HG03432 (cell line): ENCODE measurements around the gene OSTN.
"Not testable (repeated sequence)": the region's sequence is repeated elsewhere in the genome, so short reads cannot be mapped to it uniquely, and the experiment has no call there.

Experiments
- ATAC-seq: cut with Tn5 transposase; IDR thresholded peaks from one replicate; pipeline ENCODE4 v1.9.1; 2021; ENCODE audit warnings: mild to moderate bottlenecking, moderate library complexity; ENCODE audit not compliant: unreplicated experiment

The OSTN gene

GRCh38 chr3:191262650-191263049, 63.6 kb downstream of the OSTN start:
- ATAC-seq = peak; percentile 47

GRCh38 chr3:191263365-191263764, 64.3 kb downstream of the OSTN start:
- peak; percentile 87 for ATAC-seq

DNA sequence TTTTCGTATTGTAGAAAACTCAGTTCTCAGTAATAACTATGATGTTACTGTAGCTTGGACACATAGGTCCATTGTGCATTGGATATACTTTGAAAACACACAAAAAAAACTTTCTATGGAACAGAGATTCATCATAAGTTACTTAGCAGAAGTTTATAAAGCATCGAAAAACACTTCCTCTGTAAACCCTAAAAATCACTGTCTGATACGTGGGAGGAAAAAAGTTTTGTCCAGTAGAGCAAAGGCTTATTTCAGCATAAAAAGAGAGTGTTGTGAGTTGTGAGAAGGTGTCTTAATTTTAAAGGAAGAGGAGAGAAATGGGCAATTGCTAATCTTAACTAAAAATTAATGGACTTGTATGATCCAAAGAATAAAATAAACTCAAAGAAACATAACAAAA, 64.8 kb downstream of the OSTN start:
- peak; percentile 32 for ATAC-seq

- ATAC-seq = no peak
Measured at GRCh38 chr3:191268737-191269136, 69.7 kb downstream of the OSTN start.

DNA sequence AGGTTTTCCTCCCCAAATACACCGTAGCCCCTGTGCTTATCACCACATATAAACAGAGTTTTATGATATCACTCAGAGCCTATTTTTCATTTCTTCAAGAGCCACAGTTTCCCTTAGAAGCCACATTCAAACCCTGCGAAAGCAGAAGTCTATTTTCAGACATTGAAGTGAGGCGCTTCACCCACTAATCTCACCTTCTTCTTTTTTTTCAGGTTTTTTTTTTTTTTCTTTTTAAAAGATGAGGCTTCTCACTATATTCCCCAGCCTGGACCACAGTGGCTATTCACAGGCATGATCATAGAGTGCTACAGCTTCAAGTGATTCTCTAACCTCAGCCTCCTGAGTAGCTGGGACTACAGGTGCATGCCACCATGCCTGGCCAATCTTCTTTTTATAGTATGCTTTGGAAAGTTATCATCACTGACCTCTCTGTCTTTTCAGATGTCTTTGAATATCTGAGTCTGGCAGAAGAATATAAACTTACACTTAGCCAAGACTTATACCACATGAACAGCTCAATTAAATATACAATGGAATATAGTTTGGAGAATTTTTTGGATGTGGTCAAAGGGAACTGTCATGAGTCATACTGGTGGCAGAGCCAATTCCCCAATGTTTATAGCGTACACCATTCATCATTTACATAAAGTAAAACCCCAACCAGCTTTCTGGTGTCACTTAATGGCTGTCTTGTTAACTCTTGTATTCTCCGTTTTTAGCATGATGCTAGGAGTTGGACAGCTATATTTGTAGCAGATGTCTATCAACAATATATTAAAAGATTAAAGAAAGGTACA, 70.4 kb downstream of the OSTN start:
- ATAC-seq = peak; percentile 77

GRCh38 chr3:191275244-191275643, 76.2 kb downstream of the OSTN start:
- ATAC-seq = not testable (repeated sequence)

DNA sequence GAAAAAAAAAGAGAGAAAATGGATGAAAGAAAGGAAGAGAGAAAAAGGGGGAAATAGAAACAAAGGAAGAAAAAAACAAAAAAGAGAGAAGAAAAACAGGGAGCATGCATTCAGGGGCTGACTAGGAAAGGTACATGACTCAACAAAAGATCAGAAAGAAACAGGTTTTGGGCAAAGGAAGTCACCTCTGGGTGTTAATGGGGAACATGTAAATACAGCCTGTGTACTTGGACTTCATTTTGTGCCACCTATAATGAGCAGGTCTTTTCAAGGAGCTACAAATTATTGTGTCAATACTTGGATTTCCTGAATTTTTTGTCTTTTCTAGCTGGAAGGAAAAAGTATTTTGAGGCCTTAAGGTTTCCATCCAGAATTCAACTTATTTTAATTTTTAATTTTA, 76.7 kb downstream of the OSTN start:
- ATAC-seq = no peak

DNA sequence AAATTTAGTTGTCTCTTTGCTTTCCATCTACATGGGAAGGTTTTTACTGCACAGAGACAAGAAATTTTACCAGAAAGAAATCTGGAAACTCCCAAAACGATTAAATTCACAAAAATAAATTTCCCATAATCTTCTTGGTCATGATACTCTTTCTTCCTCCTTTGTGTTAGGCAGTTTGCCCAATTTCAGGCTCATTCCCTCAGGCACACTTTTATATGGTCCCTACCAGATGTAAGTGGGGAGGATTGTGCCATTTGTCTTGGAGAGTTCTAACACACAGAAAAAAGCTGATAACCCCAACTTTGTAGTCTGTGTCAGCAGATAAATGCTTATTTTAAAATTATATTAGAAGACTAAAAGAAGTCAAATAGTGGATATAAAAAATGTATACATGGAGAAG, 81.1 kb downstream of the OSTN start:
- no peak for ATAC-seq

DNA sequence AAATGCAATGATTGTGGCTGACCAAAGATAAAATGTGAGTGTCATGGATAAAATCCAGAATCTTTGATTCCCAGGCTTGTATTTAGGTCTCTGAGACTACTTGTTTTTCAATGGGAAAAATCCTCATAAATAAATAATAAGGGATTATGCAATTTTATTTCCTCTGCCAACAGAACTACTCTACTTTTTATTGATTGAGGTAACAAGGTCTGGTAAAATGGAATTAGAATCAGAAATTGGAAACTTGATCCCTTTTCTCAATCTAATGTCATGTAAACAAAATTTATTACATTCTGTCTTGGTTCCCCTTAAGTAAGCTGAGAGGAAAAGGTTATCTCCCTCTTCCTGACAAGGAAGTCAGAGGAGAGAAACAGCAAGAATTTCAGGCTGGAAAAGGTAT, 81.8 kb downstream of the OSTN start:
- ATAC-seq = no peak

DNA sequence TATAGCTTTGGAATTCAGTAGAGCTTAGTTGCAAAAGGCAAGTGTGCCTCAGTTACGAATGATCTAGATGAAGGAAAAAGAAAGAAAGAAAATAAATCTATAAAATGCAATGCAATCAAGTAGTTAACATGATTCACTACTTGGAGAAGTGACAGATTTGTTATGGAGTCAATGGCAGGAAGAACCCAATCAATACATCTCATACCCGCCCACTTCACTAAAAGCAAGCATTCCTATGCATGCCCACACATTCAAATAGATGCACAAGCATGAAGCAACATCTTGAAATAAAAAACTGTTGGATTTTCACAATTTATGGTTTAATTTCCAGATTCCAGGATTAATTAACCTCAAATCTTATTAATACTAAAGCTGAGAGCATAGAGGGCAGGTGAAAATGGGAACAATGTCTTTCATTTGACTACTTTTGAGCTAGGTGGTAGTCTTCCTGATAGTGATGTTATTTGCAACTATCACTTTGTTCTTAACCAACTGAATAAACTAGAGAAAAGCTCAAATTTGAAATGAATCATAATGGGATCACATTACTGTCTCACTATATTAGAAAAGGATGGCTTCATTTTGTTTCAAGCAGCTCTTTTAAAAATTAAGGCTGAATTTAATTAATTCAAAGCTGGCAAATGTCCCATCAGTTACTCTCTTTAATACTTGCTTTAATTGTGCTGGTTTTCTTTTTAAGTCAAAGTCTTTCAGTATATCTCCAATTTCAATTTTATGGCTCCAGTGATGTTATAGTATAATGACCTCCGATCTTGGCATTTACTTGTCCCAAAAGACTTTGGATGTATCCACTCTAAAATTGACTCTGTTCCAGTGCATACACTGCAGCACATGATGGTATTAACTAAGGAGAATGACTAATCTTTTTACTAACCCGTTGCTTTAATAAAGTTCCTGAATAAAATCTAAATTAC, 83.5 kb downstream of the OSTN start:
- no peak for ATAC-seq

DNA sequence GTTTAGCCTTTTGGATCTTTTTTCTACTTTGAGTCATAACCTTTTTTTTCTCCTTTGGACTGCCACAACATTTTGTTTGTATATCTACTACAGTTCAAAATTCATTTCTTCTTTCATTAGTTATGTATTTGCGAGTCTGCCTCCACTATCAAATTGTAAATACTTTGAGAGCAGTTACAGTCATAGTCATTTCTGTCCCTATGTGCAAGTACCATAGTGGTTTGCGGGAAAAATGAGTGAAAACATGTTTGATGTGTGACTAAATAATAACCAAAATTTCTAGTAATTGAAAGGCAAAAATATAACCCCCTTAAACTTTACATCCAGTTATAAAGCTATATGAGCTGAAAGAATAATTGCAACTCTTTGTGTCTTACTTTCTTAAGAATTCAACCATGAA, 84.4 kb downstream of the OSTN start:
- no peak for ATAC-seq

DNA sequence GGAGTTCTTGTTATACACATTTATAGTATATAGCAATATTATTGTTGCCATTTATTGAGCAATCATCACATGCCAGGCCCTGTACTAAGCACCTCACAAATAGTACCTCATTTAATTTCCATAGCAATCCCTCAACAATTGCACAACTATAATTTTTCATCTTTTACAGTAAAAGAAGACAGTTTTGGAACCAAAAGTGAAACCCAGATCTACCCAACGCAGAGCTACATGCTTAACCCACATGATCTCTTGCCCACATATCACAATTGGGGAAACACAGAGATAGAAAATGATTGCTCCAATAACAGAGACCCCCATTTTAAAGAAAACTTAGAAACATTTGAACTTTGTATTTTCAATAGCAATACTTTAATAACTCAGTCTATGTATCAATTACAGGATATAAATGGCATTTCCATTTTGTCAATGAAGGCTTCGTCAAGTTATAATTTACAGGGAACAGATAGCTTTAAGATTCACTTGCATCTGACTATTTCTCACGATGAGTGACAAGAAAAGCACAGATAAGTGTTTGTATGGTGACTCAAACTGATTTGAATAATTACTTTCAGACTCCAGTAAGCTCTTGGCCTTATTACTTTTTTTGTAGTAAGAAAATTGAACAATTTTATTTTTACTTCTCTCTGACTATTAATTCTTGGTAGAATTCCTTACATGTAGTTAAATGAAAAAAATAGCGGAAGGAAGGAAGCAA, 91.4 kb downstream of the OSTN start:
- ATAC-seq = peak; percentile 89

DNA sequence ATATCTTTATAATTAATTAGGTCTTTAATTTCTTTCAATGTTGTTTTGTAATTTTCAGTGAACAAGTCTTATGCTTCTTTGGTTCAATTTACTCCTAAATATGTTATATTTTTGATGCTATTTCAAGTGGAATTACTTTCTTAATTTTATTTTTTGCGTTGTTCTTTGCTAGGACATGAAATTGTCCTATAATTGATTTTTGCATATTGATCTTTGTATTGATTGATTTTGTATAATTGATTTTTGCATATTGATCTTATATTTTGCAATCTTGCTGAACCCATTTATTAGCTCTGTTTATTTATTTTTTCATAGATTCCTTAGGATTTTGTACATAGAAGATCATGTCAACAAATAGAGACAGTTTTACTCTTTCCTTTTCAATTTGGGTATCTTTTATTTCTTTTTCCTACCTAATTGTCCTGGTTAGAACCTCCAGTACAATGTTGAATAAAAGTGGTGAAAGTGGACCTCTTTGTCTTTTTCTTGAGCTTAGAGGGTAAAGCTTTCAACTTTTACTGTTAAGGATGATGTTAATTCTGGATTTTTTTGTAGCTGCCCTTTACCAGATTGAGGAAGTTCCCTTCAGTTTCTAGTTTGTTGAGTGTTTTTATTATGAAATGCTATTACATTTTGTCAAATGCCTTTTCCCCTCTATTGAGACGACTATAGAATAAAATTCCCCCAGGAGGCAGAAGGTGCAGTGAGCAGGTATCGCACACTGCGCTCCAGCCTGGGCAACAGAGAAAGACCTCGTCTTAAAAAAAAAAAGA, 93.4 kb downstream of the OSTN start:
- no peak for ATAC-seq

- ATAC-seq = no peak
Measured at GRCh38 chr3:191294291-191294690, 95.2 kb downstream of the OSTN start.

- ATAC-seq = peak; percentile 87
Measured at GRCh38 chr3:191296041-191296541, 97.0 kb downstream of the OSTN start.

- ATAC-seq = no peak
Measured at GRCh38 chr3:191298846-191299245, 99.8 kb downstream of the OSTN start.

- ATAC-seq = peak; percentile 29
Measured at GRCh38 chr3:191300422-191300821, 101.4 kb downstream of the OSTN start.

DNA sequence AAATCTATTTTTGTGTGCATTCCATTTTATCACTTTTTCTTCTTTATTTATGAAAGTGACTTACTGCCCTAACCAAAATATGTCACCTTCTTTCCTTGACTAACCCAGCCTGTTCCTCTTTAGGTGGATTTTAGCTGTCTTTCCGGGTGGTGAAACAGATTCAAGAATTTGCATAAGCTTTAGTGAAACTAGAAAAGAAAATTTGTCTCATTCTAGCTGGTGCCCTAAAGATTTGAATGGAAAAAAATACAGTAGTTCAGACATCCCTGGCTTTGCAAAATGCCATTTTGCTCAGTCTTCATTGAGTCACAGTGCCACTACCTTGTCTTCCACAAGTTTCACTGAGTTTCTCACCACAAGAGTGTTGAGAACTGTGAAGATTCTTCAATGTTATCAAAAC, 102.0 kb downstream of the OSTN start:
- peak; percentile 80 for ATAC-seq

GRCh38 chr3:191301782-191302411, 102.9 kb downstream of the OSTN start:
- no peak for ATAC-seq

GRCh38 chr3:191302451-191302850, 103.4 kb downstream of the OSTN start:
- no peak for ATAC-seq
